ENCODE measurements around the gene SERPINA3.
"Not testable (repeated sequence)": the region's sequence is repeated elsewhere in the genome, so short reads cannot be mapped to it uniquely, and the experiment has no call there.

The SERPINA3 gene

DNA sequence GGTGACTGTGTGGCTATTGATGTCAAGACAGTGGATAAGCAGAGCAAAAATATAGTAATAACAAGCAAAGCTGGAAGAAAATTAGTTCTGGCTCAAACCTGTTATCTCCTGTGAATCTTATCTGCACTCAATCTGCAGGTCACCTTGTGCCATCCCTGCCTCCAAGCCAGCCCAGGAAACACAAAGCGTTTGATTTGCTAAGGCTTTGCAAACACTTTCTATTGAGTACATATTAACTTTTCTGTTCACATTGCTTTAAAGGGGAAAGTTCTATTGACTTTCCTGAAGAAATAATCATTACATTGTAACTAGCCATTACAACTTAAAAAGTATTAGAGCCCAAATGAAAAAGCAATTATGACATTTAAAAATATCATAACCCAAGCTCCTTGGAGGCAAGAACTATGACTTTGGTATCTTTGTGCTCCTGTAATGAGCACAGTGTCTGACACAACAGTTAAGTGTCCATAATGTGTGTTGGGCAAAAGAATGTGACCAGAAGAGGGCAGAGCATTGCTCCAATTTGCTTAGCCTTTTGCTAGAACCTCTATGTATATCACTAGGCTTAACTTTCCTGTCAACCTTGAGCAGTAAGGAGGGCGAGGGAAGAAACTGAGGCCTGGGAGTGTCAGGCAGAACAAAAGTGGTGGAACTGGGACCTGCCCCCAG, 24.7 kb downstream of the SERPINA3 start:
- no peak for DNase-seq

DNA sequence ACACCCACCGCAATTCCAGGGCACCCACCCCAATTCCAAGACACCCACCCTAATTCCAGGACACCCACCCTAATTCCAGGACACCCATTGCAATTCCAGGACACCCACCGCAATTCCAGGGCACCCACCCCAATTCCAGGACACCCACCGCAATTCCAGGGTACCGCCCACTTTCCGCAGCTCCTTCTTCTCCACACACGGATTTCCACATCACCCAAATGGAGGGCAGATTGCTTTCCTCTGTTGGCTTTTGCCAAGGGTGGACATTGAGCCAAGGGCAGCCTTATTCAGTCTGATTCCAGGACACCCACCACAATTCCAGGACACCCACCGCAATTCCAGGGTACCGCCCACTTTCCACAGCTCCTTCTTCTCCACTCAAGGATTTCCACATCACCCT, 25.6 kb downstream of the SERPINA3 start:
- DNase-seq = not testable (repeated sequence)

DNA sequence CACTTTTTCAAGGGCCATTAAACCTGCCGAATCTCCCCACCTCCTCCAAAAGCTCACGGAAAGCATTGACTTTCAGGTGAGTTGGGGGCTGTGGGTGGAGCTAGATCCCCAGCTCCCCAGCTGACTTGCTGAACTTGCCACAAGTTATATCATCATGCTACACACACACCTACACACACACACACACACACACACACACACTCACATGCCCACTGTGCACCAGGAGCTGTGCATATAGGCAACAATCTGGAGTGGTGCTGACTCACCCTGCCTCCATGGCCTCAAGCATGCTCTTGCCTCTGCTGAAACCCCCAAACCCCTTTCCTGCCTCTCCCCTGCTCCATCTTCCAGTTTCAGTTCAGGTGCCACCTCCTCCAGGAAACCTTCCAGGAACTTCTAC, 26.1 kb downstream of the SERPINA3 start:
- DNase-seq = no peak

DNA sequence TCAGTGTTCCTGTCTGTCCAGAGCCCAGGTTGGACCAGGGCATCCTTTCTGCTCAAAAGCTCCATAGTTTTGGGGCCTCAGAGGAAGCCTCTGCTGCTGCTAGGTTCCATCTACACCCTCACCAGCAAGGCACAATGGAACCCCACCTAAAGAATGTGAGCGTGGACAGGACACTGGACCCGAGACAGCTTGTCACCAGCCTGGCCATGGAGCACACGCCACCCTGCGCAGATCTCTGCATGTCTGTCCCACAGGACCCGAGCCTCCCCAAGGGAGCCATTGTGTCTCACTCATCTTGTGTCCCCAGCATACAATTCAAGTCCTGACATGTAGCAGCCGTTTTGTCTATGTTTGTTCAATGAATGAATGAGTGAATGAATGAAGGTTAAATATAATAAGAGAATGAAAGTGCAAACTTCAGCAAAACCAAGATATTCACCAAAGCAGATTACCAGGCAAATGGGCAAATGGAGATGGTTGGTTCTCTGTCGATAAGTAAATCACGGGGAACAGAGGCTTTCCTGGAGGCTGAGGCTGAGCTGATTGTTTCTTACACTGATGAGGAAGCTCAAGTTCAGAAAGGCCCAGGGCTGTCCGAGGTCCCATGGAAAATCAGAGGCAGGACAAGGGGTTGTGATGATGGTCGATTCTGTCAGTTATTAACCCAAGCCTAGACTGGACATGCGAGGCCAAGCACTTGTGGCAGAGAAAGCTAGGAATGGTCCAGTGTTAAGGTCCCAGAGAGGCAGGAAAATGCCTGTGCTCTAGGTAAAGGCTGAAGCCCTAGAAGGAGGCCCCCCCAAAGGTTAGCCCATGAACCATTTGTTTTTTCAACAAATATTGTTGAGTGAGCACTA, 27.0 kb downstream of the SERPINA3 start:
- no peak for DNase-seq

DNA sequence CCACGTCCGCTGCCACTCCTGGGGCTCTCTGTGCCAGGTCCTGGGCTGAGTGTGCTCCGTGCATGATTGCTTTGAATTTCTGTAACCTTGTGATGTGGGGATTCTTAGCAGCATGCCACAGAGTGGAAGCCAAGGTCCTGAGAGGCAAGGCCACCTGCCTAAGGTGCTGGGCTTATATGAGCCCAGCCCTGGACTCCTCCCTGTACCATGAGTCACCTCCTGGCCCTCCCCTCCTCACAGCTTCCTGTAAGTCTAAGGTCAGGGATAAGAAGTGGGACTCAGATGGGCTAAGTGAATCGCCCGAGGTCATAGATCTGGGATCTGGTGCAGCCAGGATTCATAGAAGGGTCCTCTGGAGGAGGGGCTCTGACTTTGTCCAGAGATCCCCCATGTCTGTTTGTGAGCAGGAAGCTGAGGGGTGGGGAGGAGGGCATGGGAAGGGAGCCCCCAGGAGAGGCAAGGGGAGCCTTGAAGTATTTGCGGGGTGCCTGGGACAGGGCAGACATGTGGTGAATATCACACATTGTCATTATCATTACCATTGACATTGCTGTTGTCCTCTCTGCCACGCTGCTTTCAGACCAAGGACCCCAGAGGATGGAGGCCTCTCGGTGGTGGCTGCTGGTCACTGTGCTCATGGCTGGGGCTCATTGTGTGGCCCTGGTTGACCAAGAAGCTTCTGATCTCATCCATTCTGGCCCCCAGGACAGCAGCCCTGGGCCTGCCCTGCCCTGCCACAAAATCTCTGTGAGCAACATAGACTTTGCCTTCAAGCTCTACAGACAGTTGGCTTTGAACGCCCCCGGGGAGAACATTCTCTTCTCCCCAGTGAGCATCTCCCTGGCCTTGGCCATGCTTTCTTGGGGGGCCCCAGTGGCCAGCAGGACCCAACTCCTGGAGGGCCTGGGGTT, 28.8 kb downstream of the SERPINA3 start:
- DNase-seq = no peak

DNA sequence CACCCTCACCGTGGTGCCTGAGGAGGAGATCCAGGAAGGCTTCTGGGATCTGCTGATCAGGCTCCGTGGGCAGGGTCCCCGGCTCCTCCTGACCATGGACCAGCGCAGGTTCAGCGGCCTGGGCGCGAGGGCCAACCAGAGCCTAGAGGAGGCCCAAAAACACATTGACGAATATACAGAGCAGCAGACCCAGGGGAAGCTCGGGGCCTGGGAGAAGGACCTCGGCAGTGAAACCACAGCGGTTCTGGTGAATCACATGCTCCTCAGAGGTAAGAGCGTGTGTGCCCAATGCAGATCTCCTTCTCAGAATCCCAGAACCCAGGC, 29.4 kb downstream of the SERPINA3 start:
- no peak for DNase-seq

DNA sequence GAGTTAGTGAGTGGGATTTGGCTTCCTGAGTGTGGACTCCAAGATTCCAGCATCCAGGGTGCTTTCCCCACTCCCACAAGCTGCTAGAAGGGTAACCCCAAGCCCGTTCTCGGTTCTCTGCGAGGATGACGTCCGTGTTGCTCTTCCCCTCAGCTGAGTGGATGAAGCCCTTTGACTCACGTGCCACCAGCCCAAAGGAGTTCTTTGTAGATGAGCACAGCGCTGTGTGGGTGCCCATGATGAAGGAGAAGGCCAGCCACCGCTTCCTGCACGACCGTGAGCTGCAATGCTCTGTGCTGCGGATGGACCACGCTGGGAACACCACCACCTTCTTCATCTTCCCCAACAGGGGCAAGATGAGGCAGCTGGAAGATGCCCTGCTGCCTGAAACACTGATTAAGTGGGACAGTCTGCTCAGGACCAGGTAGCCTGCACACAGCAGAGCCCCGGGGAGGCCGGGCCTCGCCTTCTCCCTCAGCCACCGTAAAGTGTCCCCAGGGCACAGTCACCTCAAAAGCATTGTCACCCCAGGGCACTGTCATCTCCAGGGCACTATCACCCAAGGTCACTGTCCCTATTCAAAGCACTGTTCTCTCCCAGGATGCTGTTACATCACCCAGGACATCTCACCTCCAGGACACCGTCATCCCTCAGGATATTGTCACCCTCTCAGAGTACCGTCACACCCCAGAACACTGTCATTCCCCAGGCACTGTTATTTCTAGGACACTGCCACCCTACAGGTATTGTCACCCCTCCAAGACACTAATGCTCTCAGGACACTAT, 31.3 kb downstream of the SERPINA3 start:
- DNase-seq = no peak

DNA sequence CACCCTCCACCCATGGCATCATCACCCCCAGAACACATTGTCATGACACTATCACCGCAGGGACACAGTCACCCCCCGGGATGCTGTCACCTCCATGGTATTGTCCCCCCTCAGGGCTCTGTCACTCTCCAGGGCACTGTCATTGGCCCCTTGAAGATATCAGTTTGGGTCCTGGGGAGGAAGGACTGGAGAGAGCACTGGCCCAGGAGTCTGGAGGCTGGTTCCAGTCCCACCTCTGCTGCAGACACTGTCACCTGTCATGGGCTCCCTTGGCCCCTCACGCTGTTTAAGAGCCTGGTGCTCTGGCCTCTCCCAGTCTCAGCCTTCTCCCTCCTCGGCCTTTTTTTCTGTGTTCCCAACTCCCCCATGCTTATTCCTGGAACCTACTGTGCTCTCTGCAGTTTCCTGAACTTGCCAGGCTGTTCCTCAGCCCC, 31.9 kb downstream of the SERPINA3 start:
- DNase-seq = no peak

DNA sequence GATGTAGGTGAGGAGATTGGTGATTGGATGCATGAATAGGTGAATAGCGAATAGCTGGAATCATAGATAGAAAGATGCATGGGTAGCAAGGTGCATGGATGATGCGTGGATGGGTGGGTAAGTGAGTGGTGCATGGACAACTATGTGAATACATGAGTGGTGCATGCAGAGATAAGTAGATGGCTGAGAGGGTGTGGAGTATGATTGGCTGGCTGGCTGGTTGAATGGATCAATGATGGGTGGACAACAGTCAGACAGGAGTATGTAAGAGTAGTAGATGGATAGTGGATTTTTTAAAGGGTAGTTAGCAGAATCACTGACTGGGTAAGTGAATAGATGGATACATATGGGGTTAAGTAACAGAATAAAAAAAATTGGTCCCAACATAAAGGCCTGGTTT, 33.9 kb downstream of the SERPINA3 start:
- no peak for DNase-seq

DNA sequence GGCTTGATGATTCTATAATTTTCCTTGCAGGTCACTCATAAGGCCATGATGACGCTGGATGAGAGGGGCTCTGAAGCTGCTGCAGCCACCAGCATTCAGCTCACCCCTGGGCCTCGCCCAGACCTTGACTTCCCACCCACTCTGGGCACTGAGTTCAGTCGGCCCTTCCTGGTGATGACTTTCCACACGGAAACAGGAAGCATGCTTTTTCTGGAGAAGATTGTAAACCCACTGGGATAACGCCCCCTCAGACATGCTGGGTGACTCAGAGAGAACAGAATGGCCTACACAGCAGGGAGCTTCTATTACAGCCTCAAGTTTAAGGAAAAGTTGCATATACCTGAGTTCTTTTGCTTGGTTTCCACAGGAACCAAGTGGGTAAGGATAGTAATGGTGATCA, 34.3 kb downstream of the SERPINA3 start:
- DNase-seq = no peak

DNA sequence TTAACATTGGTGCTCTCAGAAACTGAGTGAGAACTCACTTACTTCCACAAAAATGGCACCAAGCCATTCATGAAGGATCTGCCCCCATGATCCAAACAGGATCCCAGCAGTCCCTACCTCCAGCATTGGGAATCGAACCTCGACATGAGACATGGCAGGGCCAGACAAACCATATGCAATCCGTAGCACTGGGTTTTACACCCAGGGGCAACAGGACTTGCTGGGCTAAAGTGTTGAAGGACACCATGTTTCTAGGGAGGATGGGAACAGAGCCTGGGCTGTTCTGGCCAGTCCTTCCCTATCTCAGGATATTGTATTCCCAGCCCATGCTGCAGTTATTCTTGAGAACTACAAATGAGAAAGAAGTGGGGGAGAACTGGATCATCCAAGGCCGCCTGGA, 36.6 kb downstream of the SERPINA3 start:
- DNase-seq = no peak

DNA sequence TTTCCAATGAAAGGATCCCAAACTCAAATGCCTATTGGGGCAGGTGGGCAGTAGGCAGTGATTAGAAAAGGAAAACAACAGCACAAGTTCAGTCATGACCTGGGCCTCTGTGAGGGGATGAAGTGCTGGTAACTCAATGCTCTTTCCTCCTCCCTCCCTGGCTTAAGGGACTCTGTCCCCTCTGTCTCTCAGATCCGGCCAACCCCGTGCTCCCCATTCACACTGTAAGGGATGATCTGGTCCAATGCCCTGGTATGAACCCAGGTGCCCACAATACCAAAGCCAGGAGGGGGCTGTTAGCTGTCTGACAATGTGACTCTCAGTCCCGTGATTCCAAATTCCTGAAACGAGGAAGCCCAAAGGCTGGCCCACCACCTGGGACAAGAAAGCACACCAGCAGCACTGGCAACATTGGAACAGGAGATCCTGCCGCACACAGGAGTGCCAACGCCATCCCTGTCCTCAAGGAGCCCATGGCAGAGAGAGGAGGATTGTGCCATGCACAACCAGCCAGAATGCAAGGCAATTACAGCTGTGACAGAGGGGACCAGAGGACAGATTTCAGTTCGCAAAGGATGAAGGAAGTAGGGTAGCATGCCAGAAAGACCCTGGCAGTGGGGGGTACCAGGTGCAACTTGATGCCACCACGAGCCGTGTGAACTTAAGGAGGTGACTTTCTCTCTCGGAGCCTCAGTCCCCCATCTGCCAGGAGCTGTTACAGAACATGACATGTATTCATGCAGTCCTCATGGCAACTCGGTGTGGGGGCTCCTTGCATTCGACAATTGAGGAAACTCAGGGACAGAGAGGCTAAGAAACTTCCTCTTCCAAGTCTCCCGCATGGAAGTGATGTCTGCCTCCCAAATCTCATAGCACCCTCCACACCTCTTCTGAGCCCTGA, 37.6 kb downstream of the SERPINA3 start:
- DNase-seq = no peak

DNA sequence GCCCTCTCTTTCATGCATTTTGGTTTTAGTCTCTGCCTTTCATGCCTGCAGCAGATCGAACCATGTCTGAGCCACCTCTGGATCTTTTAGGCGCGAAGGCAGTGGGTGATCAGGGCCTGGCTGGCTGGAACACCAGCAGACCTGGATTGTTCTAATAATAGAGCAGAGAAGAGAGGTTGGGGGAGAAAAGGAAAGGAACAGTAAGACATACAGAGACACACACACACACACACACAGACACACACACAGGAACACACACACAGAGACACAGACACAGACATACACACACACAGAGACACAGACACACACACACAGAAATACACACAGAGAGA, 38.2 kb downstream of the SERPINA3 start:
- DNase-seq = no peak

DNA sequence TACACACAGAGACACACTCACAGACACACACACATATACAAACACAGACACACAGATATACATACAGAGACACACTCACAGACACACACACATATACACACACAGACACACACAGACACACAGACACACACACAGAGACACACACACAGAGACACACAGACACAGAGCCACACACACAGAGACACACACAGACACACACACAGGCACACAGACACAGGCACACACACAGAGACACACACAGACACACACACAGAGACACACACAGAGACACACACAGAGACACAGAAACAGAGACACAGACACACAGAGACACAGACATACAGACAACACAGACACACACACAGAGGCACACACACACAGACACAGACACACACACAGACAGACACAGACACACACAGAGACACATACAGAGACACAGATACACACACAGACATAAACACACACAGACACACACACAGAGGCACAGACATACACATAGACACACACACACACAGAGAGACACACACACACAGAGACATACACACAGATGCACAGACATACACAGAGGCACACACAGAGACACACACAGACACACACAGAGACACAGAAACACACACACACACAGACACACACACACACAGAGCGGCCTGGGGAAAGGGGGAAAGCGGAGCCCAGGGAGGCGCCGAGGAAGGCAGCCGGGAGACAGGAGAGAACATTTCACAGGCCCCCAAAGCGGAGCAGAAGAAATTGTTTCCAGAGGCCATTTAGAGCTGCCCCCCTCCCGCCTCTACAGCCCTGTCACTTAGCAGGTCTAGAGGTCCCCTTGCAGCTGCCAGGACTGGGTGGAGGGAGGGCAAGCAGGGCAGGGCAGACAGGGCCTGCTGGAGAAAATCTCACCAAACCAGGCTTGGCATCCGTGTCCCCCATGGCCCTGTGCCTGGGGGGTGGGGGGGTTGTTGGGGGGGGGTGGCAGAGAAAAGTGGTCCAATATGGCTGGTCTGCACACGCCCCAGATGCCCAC, 38.9 kb downstream of the SERPINA3 start:
- no peak for DNase-seq

DNA sequence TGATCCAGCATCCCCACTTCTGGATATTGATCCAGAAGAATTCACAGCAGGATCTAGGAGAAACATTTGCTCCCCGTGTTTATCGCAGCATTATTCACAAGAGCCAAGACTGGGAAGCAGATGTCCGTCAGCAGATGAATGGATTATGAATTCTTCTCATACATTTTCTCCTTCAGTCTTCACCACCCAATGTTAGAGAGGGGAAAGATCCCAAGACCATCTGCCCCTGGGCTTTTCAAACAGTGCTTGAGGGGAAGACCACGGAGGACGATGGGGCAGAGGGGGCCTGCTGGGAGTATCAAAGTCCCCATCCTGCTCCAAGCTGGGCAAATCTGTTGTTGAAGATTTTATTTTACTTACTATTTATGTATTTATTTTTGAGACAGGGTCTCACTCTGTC, 41.1 kb downstream of the SERPINA3 start:
- no peak for DNase-seq

DNA sequence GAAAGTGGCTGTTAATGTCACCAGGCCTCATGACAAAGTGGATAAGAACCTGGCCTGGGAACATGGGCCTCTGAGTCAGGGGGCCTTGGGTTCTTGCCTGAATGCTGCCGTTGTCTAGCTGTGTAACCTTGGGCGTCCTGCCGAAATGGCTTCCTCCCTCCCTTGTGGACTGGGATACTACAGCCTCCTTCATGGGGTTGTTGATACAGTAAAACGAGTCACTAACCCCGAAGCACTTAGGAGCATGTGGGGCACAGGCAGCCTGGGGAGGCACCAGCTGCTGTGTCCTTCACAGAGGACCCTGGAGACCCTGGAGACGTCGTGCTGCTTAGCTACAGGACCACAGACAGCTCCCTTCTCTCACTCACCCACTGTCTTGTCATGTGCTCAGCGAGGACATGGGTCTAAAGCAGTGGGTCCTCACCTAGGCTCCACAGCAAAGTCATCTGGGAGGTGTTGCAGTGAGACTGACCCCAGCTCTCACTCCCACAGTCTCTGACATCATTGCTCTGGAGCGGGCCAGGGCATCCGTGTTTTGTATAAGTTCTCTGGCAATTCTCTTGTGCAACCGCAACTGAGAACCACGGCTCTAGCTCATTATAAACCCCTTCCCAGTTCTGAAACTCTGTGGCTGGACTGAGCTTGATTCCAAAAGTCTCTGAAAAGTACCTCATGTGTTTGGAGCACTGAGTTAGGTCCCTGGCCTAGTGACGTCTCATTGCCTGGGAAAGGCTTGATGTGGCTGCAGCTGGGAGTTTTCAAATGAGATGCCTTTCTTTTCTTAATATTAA, 42.1 kb downstream of the SERPINA3 start:
- no peak for DNase-seq

DNA sequence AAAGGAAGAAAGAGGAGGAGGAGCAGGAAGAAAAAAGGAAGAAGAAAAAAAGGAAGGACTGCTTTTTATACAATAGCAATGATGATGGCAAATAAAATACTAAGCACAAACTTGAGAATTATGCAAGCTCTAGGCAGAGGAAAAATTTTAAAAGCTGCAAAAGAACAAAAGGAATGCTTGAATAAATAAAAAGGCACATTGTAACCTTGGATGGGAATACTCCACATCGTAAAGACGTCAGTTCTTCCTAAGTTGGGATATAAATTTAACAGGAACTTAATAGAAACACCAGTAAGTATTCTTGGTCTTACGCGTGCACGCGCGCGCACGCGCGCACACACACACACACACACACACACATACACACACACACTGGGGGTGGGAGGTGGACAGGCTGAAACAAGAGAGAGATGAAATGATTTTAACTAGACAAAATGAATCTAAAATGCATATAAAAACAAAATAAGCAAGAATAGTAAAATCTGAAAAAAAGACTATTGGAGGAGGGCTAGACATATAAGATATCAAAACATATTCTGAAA, 43.0 kb downstream of the SERPINA3 start:
- no peak for DNase-seq

DNA sequence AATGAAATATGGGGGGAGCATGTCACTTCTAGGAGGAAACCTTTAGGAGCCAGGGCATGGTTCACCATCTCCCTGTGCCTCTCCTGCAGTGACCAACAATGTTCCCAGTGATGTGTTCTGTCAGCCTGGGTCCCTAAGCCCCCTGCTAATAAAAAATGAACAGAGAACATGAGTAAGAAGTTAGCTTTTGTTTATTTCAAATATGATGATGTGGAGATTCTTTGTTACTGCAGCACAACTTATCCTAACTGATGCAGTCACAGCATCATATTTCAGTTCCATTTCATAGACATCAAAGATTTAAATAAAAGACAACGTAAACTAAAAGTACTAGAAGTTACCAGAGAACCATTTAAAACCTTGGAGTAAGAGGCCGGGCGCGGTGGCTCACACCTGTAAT, 43.9 kb downstream of the SERPINA3 start:
- DNase-seq = no peak

DNA sequence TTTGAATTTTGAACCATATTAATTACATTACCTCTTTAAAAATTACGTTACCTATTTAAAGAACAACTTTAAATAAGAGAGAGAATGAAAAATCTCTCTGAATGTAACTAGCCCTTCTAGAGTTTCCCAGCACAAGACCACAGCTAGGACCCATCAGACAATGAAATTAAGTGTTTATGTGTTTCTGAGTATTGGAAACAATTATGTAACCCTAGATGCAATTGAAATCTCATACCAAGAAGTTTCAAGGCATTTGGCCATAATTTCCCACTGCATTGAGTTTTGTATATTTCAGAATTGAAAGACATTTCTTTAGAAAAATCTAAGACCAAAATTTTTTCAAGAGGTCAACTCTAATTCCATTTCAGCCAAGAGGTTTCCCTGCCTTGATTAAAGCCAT, 47.1 kb downstream of the SERPINA3 start:
- no peak for DNase-seq
